MM.1S (cell line): Measurements from ENCODE around the gene SLX4IP.

Source experiments
- CTCF ChIP-seq: fragments of 300-600 bp; sonication (generic); IDR thresholded peaks from 2 replicates; pipeline ENCODE4 v1.5.1; 2016; ENCODE audit warnings: antibody characterized with exemption, low read length, mixed read lengths
- EZH2 ChIP-seq: fragments of 300-600 bp; sonication (generic); optimal IDR thresholded peaks from 2 replicates; pipeline ENCODE3; 2017; ENCODE audit warnings: low read depth, mild to moderate bottlenecking, antibody characterized with exemption, low read length, mixed read lengths
- EZH2phosphoT487 ChIP-seq: fragments of 300-600 bp; sonication (generic); IDR thresholded peaks from 2 replicates; pipeline ENCODE4 v1.6.1; 2018; ENCODE audit warnings: antibody characterized with exemption, low read length

- no peak for TF ChIP-seq CTCF
- TF ChIP-seq EZH2, result no peak
- TF ChIP-seq EZH2phosphoT487, result no peak
These were observed 217.7 kb downstream of the SLX4IP start for GRCh38 chr20:10652660-10653261.
